Nephron progenitor cell (in vitro differentiated cells): ENCODE measurements around the gene MCUR1.
"Not testable (repeated sequence)": the region's sequence is repeated elsewhere in the genome, so short reads cannot be mapped to it uniquely, and the experiment has no call there.

Source experiments
- DNase-seq: peaks from one replicate; pipeline ENCODE4 v3.0.0; 2021
- H3K27ac Mint-ChIP-seq: 2 replicates; pipeline ENCODE4 v1.8.0; 2021; ENCODE audit warnings: mild to moderate bottlenecking, moderate library complexity, mixed read lengths
- H3K27me3 Mint-ChIP-seq: 2 replicates; pipeline ENCODE4 v1.8.0; 2021; ENCODE audit warnings: mild to moderate bottlenecking, low read depth, mixed read lengths; ENCODE audit not compliant: poor library complexity
- H3K36me3 Mint-ChIP-seq: 2 replicates; pipeline ENCODE4 v1.8.0; 2021; ENCODE audit warnings: low read depth, mixed read lengths
- H3K4me1 Mint-ChIP-seq: 2 replicates; pipeline ENCODE4 v1.8.0; 2021; ENCODE audit warnings: mixed read lengths
- H3K4me3 Mint-ChIP-seq: 2 replicates; pipeline ENCODE4 v1.8.0; 2021; ENCODE audit warnings: mild to moderate bottlenecking, moderate library complexity, mixed read lengths
- H3K9me3 Mint-ChIP-seq: 2 replicates; pipeline ENCODE4 v1.8.0; 2021; ENCODE audit warnings: mild to moderate bottlenecking, moderate library complexity, mixed read lengths
- TF ChIP-seq, protein P1 (sequence below): fragments of 200-600 bp; sonication (generic); IDR thresholded peaks from 2 replicates; pipeline ENCODE4 v1.5.0; 2021; ENCODE audit warnings: antibody characterized with exemption

The MCUR1 gene

DNA sequence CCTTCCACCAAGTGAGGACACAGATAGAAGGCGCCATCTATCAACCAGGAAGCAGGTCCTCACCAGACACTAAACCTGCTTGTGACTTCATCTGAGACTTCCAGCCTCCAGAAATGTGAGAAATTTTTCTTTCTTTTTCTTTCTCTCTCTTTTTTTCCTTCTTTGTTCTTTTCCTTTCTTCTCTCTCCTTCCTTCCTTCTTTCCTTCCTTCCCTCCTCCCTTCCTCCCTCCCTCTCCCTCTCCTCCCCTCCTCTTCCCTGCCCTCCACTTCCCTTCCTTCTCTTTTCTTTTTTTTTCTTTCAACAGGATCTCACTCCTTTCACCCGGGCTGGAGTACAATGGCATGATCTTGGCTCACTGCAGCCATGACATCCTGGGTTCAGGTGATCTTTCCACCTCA, 37.4 kb upstream of the MCUR1 start:
- Mint-ChIP-seq H3K27ac (no peak overlapping the region), H3K9me3 (peaks cover 8% of the 10 kb centered on the region), H3K4me1 (peaks cover 24% of the 10 kb centered on the region), H3K36me3 (no peaks in the 10 kb centered on the region), H3K4me3 (no peak overlapping the region), H3K27me3 (no peaks in the 10 kb centered on the region)
- DNase-seq = no peak
- TF ChIP-seq, protein P1, sequence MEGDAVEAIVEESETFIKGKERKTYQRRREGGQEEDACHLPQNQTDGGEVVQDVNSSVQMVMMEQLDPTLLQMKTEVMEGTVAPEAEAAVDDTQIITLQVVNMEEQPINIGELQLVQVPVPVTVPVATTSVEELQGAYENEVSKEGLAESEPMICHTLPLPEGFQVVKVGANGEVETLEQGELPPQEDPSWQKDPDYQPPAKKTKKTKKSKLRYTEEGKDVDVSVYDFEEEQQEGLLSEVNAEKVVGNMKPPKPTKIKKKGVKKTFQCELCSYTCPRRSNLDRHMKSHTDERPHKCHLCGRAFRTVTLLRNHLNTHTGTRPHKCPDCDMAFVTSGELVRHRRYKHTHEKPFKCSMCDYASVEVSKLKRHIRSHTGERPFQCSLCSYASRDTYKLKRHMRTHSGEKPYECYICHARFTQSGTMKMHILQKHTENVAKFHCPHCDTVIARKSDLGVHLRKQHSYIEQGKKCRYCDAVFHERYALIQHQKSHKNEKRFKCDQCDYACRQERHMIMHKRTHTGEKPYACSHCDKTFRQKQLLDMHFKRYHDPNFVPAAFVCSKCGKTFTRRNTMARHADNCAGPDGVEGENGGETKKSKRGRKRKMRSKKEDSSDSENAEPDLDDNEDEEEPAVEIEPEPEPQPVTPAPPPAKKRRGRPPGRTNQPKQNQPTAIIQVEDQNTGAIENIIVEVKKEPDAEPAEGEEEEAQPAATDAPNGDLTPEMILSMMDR = no peak

DNA sequence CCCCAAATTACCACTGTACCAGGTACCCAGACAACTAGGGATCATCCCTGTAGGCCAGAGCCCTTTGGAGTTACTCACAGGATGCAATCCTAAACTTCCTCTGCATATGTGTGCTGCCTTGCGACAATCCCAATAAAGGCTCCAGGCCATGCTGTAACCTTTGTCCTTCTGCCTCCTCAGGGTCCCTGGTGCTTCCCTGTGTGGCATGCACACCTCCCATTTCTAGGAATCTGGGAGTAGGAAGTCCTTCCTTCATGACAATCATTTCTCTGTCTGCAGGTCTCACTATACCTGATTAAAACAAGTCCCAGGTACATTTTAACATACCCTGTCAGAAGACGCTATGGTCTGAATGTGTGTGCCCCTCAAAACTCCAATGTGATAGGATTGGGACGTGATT, 37.0 kb upstream of the MCUR1 start:
- Mint-ChIP-seq H3K36me3 (no peaks in the 10 kb centered on the region), H3K4me3 (no peak overlapping the region), H3K27ac (peak overlapping the region; percentile 47), H3K4me1 (peaks cover 25% of the 10 kb centered on the region), H3K9me3 (peaks cover 10% of the 10 kb centered on the region), H3K27me3 (no peaks in the 10 kb centered on the region)
- TF ChIP-seq, protein P1 = no peak
- DNase-seq = no peak

DNA sequence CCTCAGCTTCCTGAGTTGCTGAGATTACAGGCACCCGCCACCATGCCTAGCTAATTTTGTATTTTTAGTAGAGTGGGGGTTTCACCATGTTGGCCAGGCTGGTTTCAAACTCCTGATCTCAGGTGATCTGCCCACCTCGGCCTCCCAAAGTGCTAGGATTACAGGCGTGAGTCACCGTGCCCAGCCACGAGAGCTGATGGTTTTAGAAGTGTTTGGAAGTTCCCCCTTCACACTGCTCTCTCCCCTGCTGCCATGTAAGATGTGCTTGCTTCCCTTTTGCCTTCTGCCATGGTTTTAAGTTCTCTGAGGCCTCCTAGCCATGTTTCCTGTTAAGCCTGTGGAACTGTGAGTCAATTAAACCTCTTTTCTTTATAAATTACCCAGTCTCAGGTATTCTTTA, 36.3 kb upstream of the MCUR1 start:
- H3K4me3 Mint-ChIP-seq, DNase-seq, H3K9me3 Mint-ChIP-seq, H3K27me3 Mint-ChIP-seq, H3K36me3 Mint-ChIP-seq, H3K27ac Mint-ChIP-seq: not testable (repeated sequence)
- H3K4me1 Mint-ChIP-seq = peaks cover 25% of the 10 kb centered on the region

DNA sequence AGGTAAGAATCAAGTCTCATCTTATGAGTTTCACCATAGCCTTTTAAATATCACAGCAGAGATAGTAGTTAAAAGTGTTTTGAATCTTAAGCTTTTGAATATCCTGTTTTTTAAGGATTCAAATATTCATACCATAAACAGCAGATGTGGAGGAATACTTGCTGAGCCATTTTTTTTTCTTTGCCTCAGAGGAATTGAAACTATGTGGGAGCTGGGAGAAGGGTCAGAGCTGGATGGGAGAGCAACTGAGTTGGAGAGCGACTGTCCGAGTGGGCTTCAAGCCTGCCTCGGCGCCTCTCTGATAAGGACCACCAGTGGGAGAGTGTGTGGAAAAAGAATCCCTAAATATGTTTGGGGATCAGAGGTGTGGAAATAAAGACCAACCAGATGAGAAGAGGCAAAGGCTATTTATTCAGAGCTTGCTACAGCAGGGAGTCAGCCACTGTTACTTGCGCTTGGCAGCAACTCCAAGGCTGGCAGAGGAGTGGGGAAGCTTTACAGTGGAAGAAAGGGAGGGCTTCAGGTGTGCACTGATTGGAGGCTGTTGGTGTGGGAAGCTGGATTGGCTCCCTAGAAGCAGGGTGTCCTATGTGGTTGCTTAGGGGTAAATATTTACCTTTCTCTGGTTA, 34.3 kb upstream of the MCUR1 start:
- TF ChIP-seq, protein P1 = no peak
- DNase-seq = no peak
- Mint-ChIP-seq H3K9me3 (peaks cover 3% of the 10 kb centered on the region), H3K36me3 (no peaks in the 10 kb centered on the region), H3K27me3 (no peaks in the 10 kb centered on the region), H3K27ac (no peak overlapping the region), H3K4me3 (no peak overlapping the region), H3K4me1 (peaks cover 25% of the 10 kb centered on the region)

DNA sequence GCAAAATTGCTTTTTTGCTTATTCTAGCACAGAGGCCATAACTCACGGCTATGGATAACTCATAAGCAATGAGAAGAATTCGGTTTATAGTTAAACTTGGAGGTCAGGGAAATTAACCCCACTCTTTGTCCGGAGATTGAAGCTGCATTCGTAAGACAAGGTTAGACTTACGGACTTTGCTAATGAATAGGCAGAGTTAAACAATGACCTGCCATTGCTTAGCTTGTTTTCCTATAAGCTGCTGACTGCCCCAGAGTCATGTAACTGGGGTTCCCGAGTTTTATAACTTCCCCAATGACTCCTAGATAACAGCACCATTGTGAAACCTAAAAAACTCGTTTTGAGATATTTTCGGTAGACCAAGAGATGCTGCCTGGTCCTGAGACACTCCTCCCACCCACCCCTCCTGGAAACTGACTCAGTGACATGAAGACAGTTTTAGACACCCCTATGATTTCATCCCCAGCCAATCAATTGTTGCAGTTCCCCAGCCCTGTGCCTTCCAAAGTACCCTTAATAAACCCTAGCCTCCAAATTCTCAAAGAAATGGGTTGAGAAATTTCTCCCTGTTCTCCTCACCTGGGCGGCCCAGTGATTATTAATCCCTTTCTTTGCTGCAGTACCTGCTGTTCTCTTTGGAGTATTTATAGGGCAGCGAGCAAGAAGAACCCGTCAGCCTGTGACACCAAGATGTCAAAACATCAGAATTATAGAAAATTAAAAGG, 33.1 kb upstream of the MCUR1 start:
- no peak for DNase-seq
- TF ChIP-seq, protein P1 = no peak
- no peaks in the 10 kb centered on the region for H3K36me3 Mint-ChIP-seq
- no peak overlapping the region for H3K4me3 Mint-ChIP-seq
- H3K27ac Mint-ChIP-seq = no peak overlapping the region
- peaks cover 25% of the 10 kb centered on the region for H3K4me1 Mint-ChIP-seq
- H3K9me3 Mint-ChIP-seq = peaks cover 3% of the 10 kb centered on the region
- H3K27me3 Mint-ChIP-seq = no peaks in the 10 kb centered on the region

DNA sequence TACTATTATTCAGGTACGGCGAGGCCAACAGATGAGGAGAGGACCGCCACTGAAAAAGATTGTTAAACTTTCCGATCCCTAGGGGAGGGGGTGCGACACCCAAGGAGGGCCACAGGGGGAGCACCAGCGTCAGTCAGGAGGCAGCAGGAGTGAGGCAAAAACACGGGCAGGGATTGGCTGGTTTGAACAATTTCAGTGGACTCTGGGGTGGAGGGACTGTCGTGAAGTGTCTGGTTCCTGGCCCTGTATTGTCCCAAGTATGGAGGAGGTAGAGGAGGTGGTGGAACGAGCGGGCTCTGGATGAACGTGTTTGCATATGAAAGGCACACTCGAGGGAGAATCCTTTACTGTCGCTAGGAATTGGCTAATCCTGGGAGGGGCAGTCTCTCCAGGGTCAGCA, 32.5 kb upstream of the MCUR1 start:
- Mint-ChIP-seq H3K36me3 (no peaks in the 10 kb centered on the region), H3K4me1 (peaks cover 25% of the 10 kb centered on the region), H3K27me3 (no peaks in the 10 kb centered on the region), H3K9me3 (peaks cover 3% of the 10 kb centered on the region), H3K4me3 (no peak overlapping the region), H3K27ac (no peak overlapping the region)
- TF ChIP-seq, protein P1 = no peak
- no peak for DNase-seq
